ENCODE measurements around the gene NUDT3.

- TF ChIP-seq MAX (CRISPR knock-in tag; IDR thresholded peaks at IDR 0.05) (no peak), NR2C1 (IDR thresholded peaks at IDR 0.05) (no peak), NR2C1 (tag; IDR thresholded peaks at IDR 0.05) (no peak), USF2 (CRISPR knock-in tag; IDR thresholded peaks at IDR 0.05) (no peak), GABPA (tag; conservative IDR thresholded peaks at IDR 0.05; ENCODE audit: low read depth) (no peak)
These were observed 23.1 kb downstream of the NUDT3 start for GRCh38 chr6:34369385-34369784.
